ENCODE measurements around the gene DAP. TPM values are rescaled to one million over a fixed set of nuclear protein-coding genes. Genes with fewer than 3 reads are reported as not detected.

The DAP gene
- total and polyA plus RNA-seq, 2 of the 4 experiments (the other 2 are of a cell fraction), result 49.6 to 189 TPM

DNA sequence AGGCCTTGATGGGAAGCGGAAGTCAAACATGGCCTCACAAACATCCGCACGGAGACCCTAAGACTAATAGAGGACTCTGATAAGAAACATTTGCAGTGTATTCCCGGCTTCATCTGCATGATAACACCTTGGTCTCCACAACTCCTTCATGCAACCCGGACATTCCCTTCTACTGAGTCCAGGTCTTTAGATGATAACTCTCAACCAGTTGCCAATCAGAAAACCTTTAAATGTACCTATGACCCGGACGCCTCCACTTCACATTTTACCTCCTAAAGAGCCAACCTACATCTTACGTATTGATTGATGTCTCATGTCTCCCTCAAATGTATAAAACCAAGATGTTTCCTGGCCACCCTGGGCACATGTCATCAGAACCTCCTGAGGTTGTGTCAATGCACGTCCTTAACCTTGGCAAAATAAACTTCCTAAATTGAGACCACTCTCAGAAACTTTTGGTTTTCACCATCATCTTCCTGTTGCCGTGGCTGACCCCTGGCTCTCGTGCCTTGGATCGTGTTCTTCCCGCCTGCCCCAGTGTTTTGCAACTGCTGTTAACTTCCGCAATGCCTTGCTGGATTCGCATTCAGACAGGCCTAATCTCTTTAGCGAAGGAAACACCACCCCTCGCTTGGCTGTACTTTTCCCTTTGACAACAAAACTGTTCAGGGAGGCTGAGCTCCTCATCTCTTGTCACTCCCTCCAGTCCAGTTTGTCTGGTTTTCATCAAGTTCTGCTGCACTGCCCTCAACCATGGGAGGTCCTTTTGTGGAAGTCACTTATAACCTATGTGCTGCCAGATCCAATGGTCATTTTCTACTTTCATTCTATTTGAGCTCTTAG lies 1.1 kb upstream of the DAP start:
- Histone ChIP-seq H2AK5ac (ENCODE audit: low read depth, low read length) (peak overlapping the region; percentile 89), H2BK15ac (ENCODE audit: low read depth, low read length) (peak overlapping the region; percentile 75; the same call in 2 of the 3 replicates), H4K8ac (ENCODE audit: low read depth in 2 of 2, low read length in 2 of 2) (peak overlapping the region; percentile 96 to 99), H3K9me1 (ENCODE audit: insufficient read depth, low read length) (peaks cover 26% of the 10 kb centered on the region), H3K79me1 (ENCODE audit: low read depth in 1 of 2, low read length in 2 of 2) (peaks cover 4 to 44% of the 10 kb centered on the region in 2 experiments; a peak in 3 of 4 replicates), H2BK20ac (ENCODE audit: low read depth, low read length) (peak overlapping the region; percentile 82), H3K27ac (ENCODE audit: insufficient read depth, low read length) (peak overlapping the region; percentile 99), H2AFZ (replicated peaks; ENCODE audit: low read length, poor library complexity) (peak overlapping the region; percentile 97), H3K36me3 (ENCODE audit: control insufficient read depth, insufficient read depth, low read length) (peaks cover 3% of the 10 kb centered on the region; the same call in 1 of the 2 replicates), H3K27me3 (ENCODE audit: control insufficient read depth, insufficient read depth, low read length) (no peaks in the 10 kb centered on the region), H4K91ac (ENCODE audit: insufficient read depth, low read depth, low read length) (peak overlapping the region; percentile 96), H2BK120ac (ENCODE audit: low read depth, low read length) (peak overlapping the region; percentile 88), H3K18ac (ENCODE audit: low read depth, low read length) (peak overlapping the region; percentile 73), H3K4ac (ENCODE audit: low read depth, low read length) (peak overlapping the region; percentile 82), H2BK5ac (ENCODE audit: low read depth, low read length, poor library complexity, severe bottlenecking) (peak overlapping the region; percentile 96), H3K56ac (ENCODE audit: extremely low read depth, insufficient read depth, low read length) (peak overlapping the region; percentile 84), H3K14ac (replicated peaks; ENCODE audit: low read depth, low read length) (peak overlapping the region; percentile 95), H4K5ac (ENCODE audit: low read depth, low read length) (peak overlapping the region; percentile 71), H3K9ac (ENCODE audit: low read depth, low read length) (peak overlapping the region; percentile 88), H3K4me2 (ENCODE audit: low read depth, low read length) (peak overlapping the region; percentile 59), H3K4me3 (ENCODE audit: insufficient read depth, low read depth, low read length) (no peak overlapping the region), H4K20me1 (ENCODE audit: insufficient read depth, low read length) (peaks cover 25% of the 10 kb centered on the region), H3K9me3 (ENCODE audit: control insufficient read depth, insufficient read depth, low read length) (no peaks in the 10 kb centered on the region), H3K4me1 (ENCODE audit: control insufficient read depth, insufficient read depth, low read length) (peaks cover 23% of the 10 kb centered on the region), H3K23ac (ENCODE audit: low read depth, low read length) (peak overlapping the region; percentile 94), H2AK9ac (replicated peaks; ENCODE audit: low read depth, low read length, poor library complexity) (peak overlapping the region; percentile 83)
- dilution Hi-C loops (cut with HindIII; ENCODE audit: low sequenced_read_pairs, unreplicated experiment), result no loop called here
- TF ChIP-seq POLR2A (IDR thresholded peaks at IDR 0.05; ENCODE audit: low read depth, low read length) (no peak), CEBPB (IDR thresholded peaks at IDR 0.05; ENCODE audit: low read depth, low read length) (no peak), NFE2L2 (IDR thresholded peaks at IDR 0.05; ENCODE audit: low read depth, low read length) (no peak), BHLHE40 (IDR thresholded peaks at IDR 0.05; ENCODE audit: low read depth, low read length) (no peak), FOS (IDR thresholded peaks at IDR 0.05; ENCODE audit: low read depth, low read length) (no peak), CHD1 (IDR thresholded peaks at IDR 0.05; ENCODE audit: low read depth, low read length) (no peak), RCOR1 (IDR thresholded peaks at IDR 0.05; ENCODE audit: insufficient replicate concordance, low read length) (no peak), MXI1 (IDR thresholded peaks at IDR 0.05; ENCODE audit: borderline replicate concordance, low read depth, low read length) (no peak), MAFK (IDR thresholded peaks at IDR 0.05; ENCODE audit: low read depth, low read length) (no peak), SMC3 (IDR thresholded peaks at IDR 0.05; ENCODE audit: low read depth, low read length) (no peak), RFX5 (IDR thresholded peaks at IDR 0.05; ENCODE audit: low read depth, low read length) (no peak), MAZ (IDR thresholded peaks at IDR 0.05; ENCODE audit: borderline replicate concordance, low read depth, low read length) (no peak)
- TF ChIP-seq, protein P1, sequence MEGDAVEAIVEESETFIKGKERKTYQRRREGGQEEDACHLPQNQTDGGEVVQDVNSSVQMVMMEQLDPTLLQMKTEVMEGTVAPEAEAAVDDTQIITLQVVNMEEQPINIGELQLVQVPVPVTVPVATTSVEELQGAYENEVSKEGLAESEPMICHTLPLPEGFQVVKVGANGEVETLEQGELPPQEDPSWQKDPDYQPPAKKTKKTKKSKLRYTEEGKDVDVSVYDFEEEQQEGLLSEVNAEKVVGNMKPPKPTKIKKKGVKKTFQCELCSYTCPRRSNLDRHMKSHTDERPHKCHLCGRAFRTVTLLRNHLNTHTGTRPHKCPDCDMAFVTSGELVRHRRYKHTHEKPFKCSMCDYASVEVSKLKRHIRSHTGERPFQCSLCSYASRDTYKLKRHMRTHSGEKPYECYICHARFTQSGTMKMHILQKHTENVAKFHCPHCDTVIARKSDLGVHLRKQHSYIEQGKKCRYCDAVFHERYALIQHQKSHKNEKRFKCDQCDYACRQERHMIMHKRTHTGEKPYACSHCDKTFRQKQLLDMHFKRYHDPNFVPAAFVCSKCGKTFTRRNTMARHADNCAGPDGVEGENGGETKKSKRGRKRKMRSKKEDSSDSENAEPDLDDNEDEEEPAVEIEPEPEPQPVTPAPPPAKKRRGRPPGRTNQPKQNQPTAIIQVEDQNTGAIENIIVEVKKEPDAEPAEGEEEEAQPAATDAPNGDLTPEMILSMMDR (conservative IDR thresholded peaks at IDR 0.05; ENCODE audit: low read depth, low read length), result no peak
- TF ChIP-seq, protein P2, sequence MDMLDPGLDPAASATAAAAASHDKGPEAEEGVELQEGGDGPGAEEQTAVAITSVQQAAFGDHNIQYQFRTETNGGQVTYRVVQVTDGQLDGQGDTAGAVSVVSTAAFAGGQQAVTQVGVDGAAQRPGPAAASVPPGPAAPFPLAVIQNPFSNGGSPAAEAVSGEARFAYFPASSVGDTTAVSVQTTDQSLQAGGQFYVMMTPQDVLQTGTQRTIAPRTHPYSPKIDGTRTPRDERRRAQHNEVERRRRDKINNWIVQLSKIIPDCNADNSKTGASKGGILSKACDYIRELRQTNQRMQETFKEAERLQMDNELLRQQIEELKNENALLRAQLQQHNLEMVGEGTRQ (IDR thresholded peaks at IDR 0.05; ENCODE audit: low read depth, low read length), result no peak
- POLR2A ChIA-PET (ENCODE audit: unreplicated experiment), result no interaction called here
- intact Hi-C loops (cut with micrococcal nuclease), result loop anchor here (1.0 to 10.0 kb wide), 6 partner anchors 59 to 223 kb away; no protein-coding TSS in a partner anchor
- WGBS, 2 experiments (ENCODE audit: extremely low coverage in 2 of 2, insufficient read length in 1 of 2), result 89% methylated on average over 14 of the region's 17 CpGs; no CpG with 5 or more reads in 1 of the 2 experiments
- DNase-seq (peak; percentile 15), ATAC-seq (ENCODE audit: low read depth) (no peak)
- CTCF ChIA-PET, result no interaction called here
- BruUV-seq (replicated peaks), result no TSS peak
- in situ Hi-C loops (cut with MboI; ENCODE audit: low sequenced_read_pairs), result no loop called here
